ENCODE measurements around the gene CCT2.

The CCT2 gene

DNA sequence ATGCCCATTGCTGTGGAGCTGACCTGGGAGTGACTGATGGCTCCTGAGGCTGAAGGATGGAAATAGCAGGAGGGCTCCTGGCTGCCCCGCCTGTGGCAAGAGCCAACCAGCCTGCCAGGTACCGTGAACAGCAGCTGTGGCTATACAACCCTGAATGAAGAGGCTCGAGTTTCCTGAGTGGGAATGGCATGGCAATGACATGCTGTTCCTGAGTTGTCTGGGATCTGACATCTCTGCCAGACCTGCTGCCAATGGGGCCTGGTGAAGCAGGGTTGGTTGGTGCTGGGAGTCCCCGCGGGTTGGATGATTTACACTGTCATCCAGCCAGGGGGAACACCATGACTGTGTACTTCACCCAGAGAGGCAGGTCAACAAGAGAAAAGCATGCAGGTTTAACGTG, 57.3 kb downstream of the CCT2 start:
- TF ChIP-seq, protein P1, sequence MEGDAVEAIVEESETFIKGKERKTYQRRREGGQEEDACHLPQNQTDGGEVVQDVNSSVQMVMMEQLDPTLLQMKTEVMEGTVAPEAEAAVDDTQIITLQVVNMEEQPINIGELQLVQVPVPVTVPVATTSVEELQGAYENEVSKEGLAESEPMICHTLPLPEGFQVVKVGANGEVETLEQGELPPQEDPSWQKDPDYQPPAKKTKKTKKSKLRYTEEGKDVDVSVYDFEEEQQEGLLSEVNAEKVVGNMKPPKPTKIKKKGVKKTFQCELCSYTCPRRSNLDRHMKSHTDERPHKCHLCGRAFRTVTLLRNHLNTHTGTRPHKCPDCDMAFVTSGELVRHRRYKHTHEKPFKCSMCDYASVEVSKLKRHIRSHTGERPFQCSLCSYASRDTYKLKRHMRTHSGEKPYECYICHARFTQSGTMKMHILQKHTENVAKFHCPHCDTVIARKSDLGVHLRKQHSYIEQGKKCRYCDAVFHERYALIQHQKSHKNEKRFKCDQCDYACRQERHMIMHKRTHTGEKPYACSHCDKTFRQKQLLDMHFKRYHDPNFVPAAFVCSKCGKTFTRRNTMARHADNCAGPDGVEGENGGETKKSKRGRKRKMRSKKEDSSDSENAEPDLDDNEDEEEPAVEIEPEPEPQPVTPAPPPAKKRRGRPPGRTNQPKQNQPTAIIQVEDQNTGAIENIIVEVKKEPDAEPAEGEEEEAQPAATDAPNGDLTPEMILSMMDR (IDR thresholded peaks at IDR 0.05): no peak
- H3K4me1 ChIP-seq: no peaks in the 10 kb centered on the region
- H3K4me3 ChIP-seq (ENCODE audit: low read depth, low read length): no peak overlapping the region
- no peak overlapping the region for H3K9ac ChIP-seq
- no peak overlapping the region for H3K4me2 ChIP-seq (ENCODE audit: low read length)
- no peaks in the 10 kb centered on the region for H3K36me3 ChIP-seq (ENCODE audit: control insufficient read depth, insufficient read depth, low read length)
- no peak overlapping the region for H3K27ac ChIP-seq
- no peak overlapping the region for H2AFZ ChIP-seq
- no peaks in the 10 kb centered on the region for H3K27me3 ChIP-seq (ENCODE audit: control insufficient read depth, insufficient read depth, low read length)
- no peaks in the 10 kb centered on the region for H3K9me3 ChIP-seq (ENCODE audit: control insufficient read depth, low read length)
- no peaks in the 10 kb centered on the region for H3K79me2 ChIP-seq

DNA sequence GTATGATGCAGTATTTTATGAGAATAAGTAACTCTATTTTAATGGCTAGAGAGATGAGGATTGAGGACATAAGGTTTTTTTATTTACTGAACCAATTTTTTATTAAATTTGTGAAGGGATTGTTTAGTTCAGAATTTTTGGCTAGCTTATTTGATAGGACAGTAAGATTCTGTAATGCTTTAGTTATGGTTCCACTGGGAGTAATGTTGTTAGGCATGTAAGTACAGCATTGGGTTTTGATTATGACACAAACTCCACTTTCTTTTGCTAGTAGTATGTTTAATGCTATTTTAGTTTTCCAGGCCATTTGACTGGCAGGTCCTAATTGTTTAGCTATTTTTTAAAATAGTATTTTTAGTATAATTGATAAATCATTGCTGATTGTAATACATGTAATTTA, 59.3 kb downstream of the CCT2 start:
- no peaks in the 10 kb centered on the region for H3K4me1 ChIP-seq
- H3K4me3 ChIP-seq (ENCODE audit: low read depth, low read length): no peak overlapping the region
- no peaks in the 10 kb centered on the region for H3K9me3 ChIP-seq (ENCODE audit: control insufficient read depth, low read length)
- TF ChIP-seq, protein P1 (IDR thresholded peaks at IDR 0.05): no peak
- no peak overlapping the region for H3K27ac ChIP-seq
- H2AFZ ChIP-seq: no peak overlapping the region
- no peaks in the 10 kb centered on the region for H3K79me2 ChIP-seq
- no peak overlapping the region for H3K4me2 ChIP-seq (ENCODE audit: low read length)
- no peaks in the 10 kb centered on the region for H3K36me3 ChIP-seq (ENCODE audit: control insufficient read depth, insufficient read depth, low read length)
- no peak overlapping the region for H3K9ac ChIP-seq
- H3K27me3 ChIP-seq (ENCODE audit: control insufficient read depth, insufficient read depth, low read length): no peaks in the 10 kb centered on the region

DNA sequence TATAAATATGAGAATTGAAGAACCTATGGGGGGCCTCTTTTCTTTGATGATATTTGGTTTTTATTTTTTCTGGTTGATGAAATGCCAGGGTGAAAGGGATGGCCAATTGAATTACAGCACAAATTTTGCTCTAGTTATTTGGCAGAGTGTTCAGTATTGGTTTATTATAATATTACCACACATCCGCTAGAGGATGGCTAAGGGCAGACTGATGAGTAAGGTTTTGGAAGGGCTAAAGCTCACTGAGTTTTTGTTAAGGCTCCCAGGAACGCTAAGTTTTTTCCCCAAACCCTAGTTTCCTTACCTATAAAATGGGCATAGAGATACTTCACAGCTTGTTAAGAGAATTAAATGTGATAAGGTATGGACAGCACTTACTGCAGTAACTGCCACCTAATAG, 59.8 kb downstream of the CCT2 start:
- TF ChIP-seq, protein P1 (IDR thresholded peaks at IDR 0.05): no peak
- H3K9ac ChIP-seq: no peak overlapping the region
- H3K4me2 ChIP-seq (ENCODE audit: low read length): no peak overlapping the region
- no peak overlapping the region for H3K4me3 ChIP-seq (ENCODE audit: low read depth, low read length)
- H3K27me3 ChIP-seq (ENCODE audit: control insufficient read depth, insufficient read depth, low read length): no peaks in the 10 kb centered on the region
- no peaks in the 10 kb centered on the region for H3K9me3 ChIP-seq (ENCODE audit: control insufficient read depth, low read length)
- H2AFZ ChIP-seq: no peak overlapping the region
- H3K27ac ChIP-seq: no peak overlapping the region
- no peaks in the 10 kb centered on the region for H3K36me3 ChIP-seq (ENCODE audit: control insufficient read depth, insufficient read depth, low read length)
- no peaks in the 10 kb centered on the region for H3K79me2 ChIP-seq
- H3K4me1 ChIP-seq: no peaks in the 10 kb centered on the region

DNA sequence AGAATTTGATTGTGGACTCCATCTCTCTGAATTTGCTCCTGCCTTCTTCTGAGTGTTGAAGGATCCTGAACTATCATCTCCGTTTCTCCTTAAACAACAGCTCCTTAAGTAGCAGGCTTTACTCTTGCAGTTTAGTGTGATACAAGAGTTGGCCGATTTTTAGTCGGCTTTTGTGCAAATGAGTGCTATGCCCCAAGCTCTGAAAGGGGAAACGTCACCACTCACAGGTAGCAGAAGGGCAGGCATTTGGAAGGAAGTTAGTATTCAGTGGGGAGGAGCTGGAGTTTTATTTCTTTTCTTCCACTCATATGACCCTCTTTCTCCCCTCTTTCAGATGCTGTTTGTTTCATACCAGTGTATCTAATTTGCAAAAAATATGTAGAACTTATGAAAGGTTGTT, 61.9 kb downstream of the CCT2 start:
- Histone ChIP-seq H3K27ac (no peak overlapping the region), H3K4me1 (no peaks in the 10 kb centered on the region), H3K4me3 (ENCODE audit: low read depth, low read length) (no peak overlapping the region), H3K79me2 (no peaks in the 10 kb centered on the region), H3K27me3 (ENCODE audit: control insufficient read depth, insufficient read depth, low read length) (no peaks in the 10 kb centered on the region), H3K9ac (no peak overlapping the region), H3K9me3 (ENCODE audit: control insufficient read depth, low read length) (no peaks in the 10 kb centered on the region), H2AFZ (no peak overlapping the region), H3K36me3 (ENCODE audit: control insufficient read depth, insufficient read depth, low read length) (no peaks in the 10 kb centered on the region), H3K4me2 (ENCODE audit: low read length) (no peak overlapping the region)
- TF ChIP-seq, protein P1 (IDR thresholded peaks at IDR 0.05): no peak

DNA sequence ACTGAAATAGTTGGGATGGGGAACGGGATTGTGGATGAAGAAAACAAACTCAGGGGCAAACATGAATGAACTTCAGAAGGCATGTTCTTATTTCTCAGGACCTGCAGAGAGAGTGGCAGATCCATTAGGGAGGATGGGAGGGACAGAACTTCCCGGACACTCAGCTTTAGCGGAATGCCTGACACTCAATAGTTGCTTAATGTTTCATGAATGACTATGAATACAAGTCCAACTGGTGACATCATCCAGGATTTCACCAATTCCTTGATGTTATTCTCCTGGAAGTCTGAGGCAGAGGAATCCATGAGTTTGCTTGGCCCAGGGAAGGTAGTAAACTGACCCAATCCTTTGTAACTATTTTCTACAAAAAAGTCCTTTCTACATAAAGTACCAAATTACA, 63.2 kb downstream of the CCT2 start:
- Histone ChIP-seq H3K4me3 (ENCODE audit: low read depth, low read length) (no peak overlapping the region), H3K36me3 (ENCODE audit: control insufficient read depth, insufficient read depth, low read length) (no peaks in the 10 kb centered on the region), H3K4me1 (no peaks in the 10 kb centered on the region), H3K9ac (no peak overlapping the region), H3K9me3 (ENCODE audit: control insufficient read depth, low read length) (no peaks in the 10 kb centered on the region), H3K4me2 (ENCODE audit: low read length) (no peak overlapping the region), H3K79me2 (no peaks in the 10 kb centered on the region), H2AFZ (no peak overlapping the region), H3K27ac (no peak overlapping the region), H3K27me3 (ENCODE audit: control insufficient read depth, insufficient read depth, low read length) (no peaks in the 10 kb centered on the region)
- TF ChIP-seq, protein P1 (IDR thresholded peaks at IDR 0.05): no peak
